H1 (cell line): ENCODE measurements around the gene ADAMTS9. TPM values are rescaled to one million over a fixed set of nuclear protein-coding genes. Genes with fewer than 3 reads are reported as not detected.

Source experiments
- ASH2L ChIP-seq: fragments of 200-600, 300-600 bp; sonication (generic); IDR thresholded peaks from one replicate; pipeline ENCODE4 v1.7.1; 2017; ENCODE audit warnings: low read length
- CHD2 ChIP-seq: IDR thresholded peaks from 2 replicates; pipeline ENCODE4 v1.6.1; 2012; ENCODE audit warnings: low read length, improper control_type of control experiment
- CHD7 ChIP-seq: fragments of 300-600 bp; sonication (generic); IDR thresholded peaks from 2 replicates; pipeline ENCODE4 v1.7.1; 2012; ENCODE audit warnings: low read length, moderate library complexity, mild to moderate bottlenecking, inconsistent platforms; ENCODE audit not compliant: insufficient replicate concordance
- PHF8 ChIP-seq: fragments of 200-600 bp; sonication (generic); conservative IDR thresholded peaks from 2 replicates; pipeline ENCODE4 v1.7.1; 2012; ENCODE audit warnings: low read depth, mild to moderate bottlenecking, inconsistent platforms, low read length, moderate library complexity
- SAP30 ChIP-seq: fragments of 300-600 bp; sonication (generic); IDR thresholded peaks from 2 replicates; pipeline ENCODE4 v1.7.1; 2012; ENCODE audit warnings: low read length, moderate library complexity, mild to moderate bottlenecking, inconsistent platforms; ENCODE audit not compliant: insufficient read depth, insufficient replicate concordance
- SP4 ChIP-seq: IDR thresholded peaks from 2 replicates; pipeline ENCODE4 v1.6.1; 2012; ENCODE audit warnings: low read length, inconsistent platforms
- TAF7 ChIP-seq: optimal IDR thresholded peaks from 2 replicates; pipeline ENCODE3; 2011; ENCODE audit warnings: low read depth, mild to moderate bottlenecking, inconsistent platforms, low read length, moderate library complexity, borderline replicate concordance
- TCF12 ChIP-seq: IDR thresholded peaks from 2 replicates; pipeline ENCODE4 v1.6.1; 2011; ENCODE audit warnings: low read depth, mild to moderate bottlenecking, low read length
- TEAD4 ChIP-seq: IDR thresholded peaks from 2 replicates; pipeline ENCODE4 v1.6.1; 2012; ENCODE audit warnings: low read depth, low read length, inconsistent platforms, mixed read lengths
- YY1 ChIP-seq: IDR thresholded peaks from 2 replicates; pipeline ENCODE4 v1.6.1; 2011; ENCODE audit warnings: low read depth, mild to moderate bottlenecking, low read length
- polyA plus RNA-seq, 7 experiments: library from polyadenylated mRNA; depleted of rRNA in 3 of 7; stranded (reverse) in 5 of 7; unstranded in 2 of 7; fragments of >200 nt in 5 of 7; fragments of 200-250 nt in 2 of 7; gene quantifications; 1 replicate in 5 of 7; 2 replicates in 1 of 7; 4 replicates in 1 of 7; pipeline versions ENCODE4 v1.2.1 to v1.2.3, GENCODE V29; 2011 to 2013; ENCODE audit warnings: missing spikeins in 2 of 7, mixed read lengths in 2 of 7
- total RNA-seq: library from RNA; stranded (reverse); fragmentation: NEBNext Ultra II Directional; extraction: Animal tissue kit (Norgen Biotek cat#: 25700); gene quantifications from 2 replicates; pipeline ENCODE4 v1.2.1, GENCODE V29; 2021

The ADAMTS9 gene
- total and polyA plus RNA-seq, 2 of the 8 experiments (the other 6 are each of a cell fraction or from before 2014, with no cell fraction given) = 0.20 to 0.41 TPM

- TF ChIP-seq CHD7 = no peak
- TF ChIP-seq ASH2L = no peak
- TF ChIP-seq PHF8 = no peak
- TF ChIP-seq TCF12 = no peak
- no peak for TF ChIP-seq SP4
- no peak for TF ChIP-seq TAF7
- no peak for TF ChIP-seq SAP30
- TF ChIP-seq TEAD4 = no peak
- no peak for TF ChIP-seq CHD2
- TF ChIP-seq YY1 = no peak
Observed at GRCh38 chr3:64676831-64677230, 11.0 kb downstream of the ADAMTS9 start (continued).
